Mesenteric fat pad (tissue), 1 donor: ENCODE results near the gene CNPY1. TPM values are rescaled to one million over a fixed set of nuclear protein-coding genes. Genes with fewer than 3 reads are reported as not detected.
"Not testable (repeated sequence)": the region's sequence is repeated elsewhere in the genome, so short reads cannot be mapped to it uniquely, and the experiment has no call there.

Experiments used
- DNase-seq: peaks from one replicate; pipeline ENCODE4 v3.0.0-alpha.2; 2020; ENCODE audit warnings: low spot score
- total RNA-seq: library from RNA; stranded (reverse); fragmentation: NEBNext Ultra II Directional; extraction: Animal tissue kit (Norgen Biotek cat#: 25700); gene quantifications from one replicate; pipeline ENCODE4 v1.2.1, GENCODE V29; 2021
- donor health status: DM: yes; HTN: yes; CAD: no.

Gene CNPY1
- total RNA-seq, 1 donor from 2014 or later, result not detected

DNA sequence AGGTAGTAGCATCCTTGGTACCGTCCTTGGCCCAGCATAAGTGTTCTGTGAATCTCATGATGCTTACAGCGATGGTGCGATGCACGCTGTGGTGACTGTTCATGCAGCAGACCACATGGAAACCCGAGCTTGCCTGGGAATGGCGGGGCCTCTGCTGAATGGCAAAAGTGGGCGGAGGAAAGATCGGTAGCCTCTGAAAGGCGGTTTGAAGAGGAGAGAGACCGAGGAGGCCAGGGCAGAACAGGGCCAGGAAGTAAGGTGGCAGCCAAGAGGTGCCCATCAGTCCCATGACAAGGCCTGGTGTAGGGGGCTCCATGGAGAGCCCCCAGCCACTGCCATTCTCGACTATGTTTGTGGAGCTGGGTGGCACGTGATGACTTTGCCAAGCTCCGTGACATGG lies 33.2 kb upstream of the CNPY1 start:
- DNase-seq, result peak; percentile 55

DNA sequence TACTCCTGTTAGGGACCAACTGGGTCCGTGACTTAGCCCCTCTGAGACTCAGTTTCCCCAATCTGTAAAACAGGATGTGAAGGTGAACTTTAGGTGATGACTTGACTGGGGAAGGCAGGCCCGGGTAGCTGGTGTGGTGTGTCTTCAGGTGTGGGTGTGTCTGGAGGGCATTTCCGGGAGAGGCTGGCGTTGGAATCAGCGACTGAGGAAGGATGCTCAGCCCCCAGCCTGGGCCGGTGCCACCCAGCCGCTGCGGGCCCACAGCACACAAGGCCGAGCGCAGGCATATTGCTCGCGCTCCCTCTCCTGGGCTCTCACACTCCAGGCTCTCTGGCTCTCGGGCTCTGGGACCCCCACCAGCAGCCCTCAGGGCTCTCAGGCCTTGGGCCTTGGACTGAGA lies 31.7 kb upstream of the CNPY1 start:
- DNase-seq, result peak; percentile 65

- DNase-seq, result peak; percentile 73
Measured at GRCh38 chr7:155577509-155577905, 31.1 kb upstream of the CNPY1 start.

DNA sequence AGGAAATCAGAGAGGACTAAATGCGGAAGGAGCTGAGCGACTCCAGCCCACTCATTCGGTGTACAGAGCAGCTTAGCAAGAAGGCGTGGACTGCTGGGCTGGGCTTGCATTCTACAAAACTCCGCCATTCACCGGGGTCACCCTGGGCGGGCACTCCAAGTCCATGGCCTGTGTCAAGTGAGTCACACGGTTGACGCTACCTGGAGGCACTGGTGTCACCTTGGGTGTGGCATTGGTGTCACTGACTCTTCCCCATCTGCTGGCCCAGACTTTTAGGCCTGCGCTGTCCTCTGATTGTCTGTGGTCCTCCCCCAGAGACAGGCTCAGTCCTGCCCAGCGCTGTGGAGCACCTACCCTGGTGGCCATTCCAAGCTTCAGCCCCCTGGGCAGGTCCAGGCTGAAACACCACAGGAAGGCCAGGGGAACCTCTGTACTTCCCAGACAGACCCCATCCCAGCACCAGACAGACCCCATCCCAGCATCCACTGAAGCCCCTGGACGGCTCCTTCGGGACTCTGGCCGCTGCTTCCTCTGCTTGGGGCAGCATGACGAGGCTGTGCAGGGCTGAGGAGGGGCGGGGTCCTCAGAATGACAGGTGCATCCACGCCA lies 30.6 kb upstream of the CNPY1 start:
- peak; percentile 87 for DNase-seq

GRCh38 chr7:155576416-155576815 lies 30.1 kb upstream of the CNPY1 start:
- DNase-seq, result peak; percentile 41

DNA sequence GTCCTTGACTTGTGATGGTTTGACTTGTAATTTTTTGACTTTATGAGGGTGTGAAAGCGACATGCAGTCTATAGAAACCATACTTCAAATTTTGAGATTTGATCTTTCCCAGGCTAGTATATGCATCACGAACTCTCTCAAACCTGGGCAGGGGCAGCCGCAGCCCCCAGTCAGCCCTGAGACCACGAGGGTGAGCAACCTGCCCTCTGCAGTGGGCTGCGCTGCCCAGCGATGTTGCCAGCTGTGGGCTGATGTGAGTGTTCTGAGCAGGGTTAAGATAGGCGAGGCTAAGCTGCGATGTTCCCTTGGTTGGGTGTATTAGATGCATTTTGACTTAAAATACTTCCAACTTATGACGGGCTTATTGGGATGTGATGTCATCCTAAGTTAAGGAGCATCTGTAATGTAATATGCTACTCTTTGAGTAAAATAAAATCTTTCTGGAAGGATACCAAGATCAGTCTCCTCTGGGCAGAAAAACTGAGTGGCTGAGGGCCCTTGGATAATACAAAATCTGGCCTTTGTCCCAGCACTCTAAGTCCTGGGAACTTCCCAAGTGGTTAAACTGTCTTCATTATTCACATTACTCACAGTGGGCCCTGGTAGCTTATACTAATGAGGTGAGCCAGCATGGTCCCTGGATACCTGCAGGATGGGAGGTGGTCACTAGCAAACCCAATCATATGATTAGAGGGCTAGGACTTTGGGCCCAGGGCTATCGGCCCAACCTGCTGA lies 28.4 kb upstream of the CNPY1 start:
- no peak for DNase-seq

- no peak for DNase-seq
Measured at GRCh38 chr7:155571581-155572345, 25.4 kb upstream of the CNPY1 start.

- no peak for DNase-seq
Measured at GRCh38 chr7:155570991-155571390, 24.6 kb upstream of the CNPY1 start.

DNA sequence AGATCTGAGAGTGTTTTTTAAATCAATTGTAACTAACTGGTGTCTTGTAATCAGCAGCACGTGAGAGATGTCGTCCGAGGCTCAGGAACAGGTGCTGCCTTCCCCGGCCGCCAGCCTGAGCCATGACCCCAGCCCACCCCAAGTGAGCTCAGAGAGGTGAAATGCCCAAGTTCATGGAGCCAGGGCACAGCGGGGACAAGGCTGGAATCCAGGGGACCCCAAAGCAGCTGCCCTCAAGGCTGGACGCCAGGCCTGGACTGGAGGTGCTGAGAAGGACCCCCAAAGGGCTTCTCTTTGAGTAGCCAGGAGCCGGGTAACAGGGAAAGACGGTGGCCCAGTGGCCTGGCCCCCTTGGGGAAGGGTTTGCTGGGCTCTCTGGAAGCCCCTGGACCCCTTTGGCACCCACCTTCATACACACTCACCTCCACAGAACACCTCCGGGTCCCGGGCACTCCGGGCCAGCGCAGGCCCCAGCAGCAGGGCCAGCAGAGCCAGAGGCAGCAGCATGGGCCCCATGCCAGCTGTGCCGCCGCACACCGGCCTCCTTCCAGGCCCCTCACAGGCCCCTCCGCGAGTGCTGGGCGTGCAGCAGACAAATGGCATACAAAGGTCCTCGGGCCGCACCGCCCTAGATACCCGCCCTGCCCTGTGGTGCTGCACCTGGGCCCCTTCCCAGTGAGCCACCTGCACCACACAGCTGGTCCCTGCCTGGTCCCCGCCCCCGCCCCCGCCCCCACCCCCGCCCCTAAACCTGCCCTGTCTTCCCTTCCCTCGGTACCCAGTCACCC lies 24.0 kb upstream of the CNPY1 start:
- DNase-seq, result no peak

- DNase-seq, result no peak
Measured at GRCh38 chr7:155569681-155570080, 23.3 kb upstream of the CNPY1 start.

DNA sequence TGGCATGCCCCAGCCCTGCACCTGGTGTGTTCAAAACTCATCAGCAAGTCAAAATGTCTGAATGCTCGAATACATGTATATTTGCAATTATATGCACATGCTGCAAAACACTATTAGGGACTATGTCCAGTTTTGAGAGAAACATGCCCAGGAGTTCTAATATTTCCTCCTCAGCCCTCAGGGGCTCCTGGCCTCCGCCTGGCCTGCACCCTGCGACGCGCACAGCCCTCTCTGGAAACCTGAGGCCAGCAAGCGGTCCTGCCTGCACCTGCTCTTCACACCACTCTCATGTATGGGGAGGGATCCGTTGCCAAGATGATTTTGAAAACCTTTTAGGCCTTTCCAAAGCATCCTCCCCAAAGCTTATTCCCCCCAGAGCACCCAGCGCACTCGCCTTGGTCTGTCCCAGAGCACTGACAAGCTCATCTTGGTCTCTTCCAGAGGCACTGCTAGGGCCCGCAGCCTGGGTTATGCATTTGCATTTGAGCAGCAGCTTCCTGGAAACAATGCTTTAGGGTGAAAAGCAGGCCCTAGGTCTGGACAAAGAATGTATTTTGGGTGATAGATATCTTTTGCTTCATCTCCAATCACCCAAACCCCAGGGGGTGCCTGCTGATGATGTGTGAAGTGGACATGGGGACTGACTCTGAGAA lies 22.6 kb upstream of the CNPY1 start:
- DNase-seq, result no peak

DNA sequence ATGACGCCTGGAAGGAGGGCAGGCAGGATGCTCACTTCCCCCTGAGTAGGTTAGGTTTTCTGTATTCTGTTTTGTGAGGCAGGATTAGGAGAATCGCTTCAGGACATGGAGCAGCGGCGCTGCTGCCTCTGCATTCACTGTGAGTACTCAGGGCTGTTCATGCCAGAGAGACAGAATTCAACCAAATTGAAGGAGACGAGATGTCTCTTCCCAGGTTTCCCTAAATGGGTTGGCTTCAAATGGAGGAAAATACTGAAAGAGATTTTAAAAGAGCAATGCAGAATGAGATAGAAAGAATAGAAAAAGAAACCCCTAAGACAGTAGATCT lies 21.9 kb upstream of the CNPY1 start:
- no peak for DNase-seq

GRCh38 chr7:155567646-155568332 lies 21.4 kb upstream of the CNPY1 start:
- no peak for DNase-seq

DNA sequence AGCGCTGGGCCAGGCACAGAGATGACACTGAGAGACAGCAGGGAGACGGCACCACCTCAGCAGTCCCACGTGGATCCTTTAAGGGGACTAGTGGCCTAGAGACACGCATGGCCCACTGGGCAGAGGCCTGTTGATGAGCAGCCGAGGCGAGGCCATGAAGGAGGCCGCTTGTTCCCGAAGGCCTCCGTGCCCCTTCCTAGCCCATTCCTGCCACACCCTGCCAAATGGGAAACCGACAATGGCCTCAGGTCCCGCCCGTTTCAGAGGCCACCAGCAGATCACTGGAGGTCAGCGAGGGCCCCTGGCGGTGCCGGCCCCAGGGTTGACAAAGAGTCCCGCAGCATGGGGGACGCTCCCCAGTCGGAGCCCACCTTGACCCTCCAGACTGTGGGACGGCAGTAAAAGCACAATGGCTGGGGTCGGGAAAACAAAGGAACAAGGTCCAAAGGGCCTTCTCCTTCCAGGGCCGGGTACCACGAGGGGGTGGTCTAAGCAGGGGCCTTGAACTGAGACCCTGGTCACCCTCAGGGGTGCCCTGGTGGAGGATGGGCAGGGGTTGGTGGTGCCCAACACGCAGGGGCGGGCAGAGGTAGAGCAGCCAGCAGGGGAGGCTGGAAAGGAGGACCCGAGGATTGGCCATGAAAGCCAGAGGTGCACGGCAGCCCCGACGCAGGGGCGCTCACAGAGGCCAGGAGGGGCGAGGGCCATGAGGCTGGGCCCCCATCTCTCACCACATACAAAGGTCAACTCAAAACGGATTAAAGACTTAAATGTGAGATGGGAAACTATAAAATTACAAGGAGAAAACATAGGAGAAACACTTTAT lies 19.9 kb upstream of the CNPY1 start:
- DNase-seq, result no peak

DNA sequence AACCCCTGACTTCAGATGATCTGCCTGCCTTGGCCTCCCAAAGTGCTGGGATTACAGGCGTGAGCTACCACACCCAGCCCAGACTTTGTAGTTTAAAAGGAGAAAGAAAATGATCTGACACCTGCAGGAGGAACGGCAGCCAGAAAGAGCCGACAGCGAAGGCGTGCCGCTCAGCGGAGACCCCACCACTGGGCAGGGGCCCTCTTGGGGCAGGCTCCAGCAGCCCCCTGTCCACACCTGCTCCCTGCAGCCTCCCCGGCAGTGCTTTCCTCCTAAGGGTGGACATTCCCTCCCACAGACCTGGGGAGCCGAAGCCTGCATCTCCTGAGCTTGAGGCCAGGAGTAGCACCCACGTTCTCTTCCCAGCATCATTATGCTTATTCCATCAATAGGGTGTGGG lies 19.2 kb upstream of the CNPY1 start:
- DNase-seq, result no peak

DNA sequence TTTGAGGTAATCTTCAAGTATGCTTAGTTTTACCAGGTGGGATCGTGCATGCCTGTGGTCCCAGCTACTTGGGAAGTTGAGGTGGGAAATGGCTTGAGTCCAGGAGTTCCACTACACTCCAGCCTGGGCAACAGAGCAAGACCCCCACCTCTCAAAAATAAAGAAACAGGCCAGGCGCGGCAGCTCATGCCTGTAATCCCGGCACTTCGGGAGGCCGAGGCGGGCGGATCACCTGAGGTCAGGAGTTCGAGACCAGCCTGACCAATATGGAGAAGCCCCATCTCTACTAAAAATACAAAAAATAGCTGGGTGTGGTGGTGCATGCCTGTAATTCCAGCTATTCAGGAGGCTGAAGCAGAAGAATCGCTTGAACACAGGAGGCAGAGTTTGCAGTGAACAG lies 16.6 kb upstream of the CNPY1 start:
- not testable (repeated sequence) for DNase-seq

DNA sequence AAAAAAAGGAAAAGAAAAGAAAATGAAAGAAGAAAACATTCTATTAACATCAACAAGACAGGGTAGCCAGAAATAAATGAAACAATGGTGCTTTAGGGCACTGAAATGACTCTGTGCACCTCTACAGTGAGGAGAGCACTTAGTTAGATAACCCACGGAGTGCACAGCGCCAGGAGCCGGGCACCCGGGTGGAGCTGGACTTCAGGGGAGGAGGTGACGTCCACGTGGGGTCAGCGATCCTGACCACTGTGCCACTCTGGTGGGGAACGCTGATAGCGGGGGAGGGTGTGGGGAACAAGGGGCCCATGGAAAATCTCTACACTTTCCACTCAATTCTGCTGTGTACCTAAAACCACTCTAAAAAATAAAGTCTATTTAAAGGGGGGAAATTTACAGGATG lies 15.7 kb upstream of the CNPY1 start:
- DNase-seq, result no peak

DNA sequence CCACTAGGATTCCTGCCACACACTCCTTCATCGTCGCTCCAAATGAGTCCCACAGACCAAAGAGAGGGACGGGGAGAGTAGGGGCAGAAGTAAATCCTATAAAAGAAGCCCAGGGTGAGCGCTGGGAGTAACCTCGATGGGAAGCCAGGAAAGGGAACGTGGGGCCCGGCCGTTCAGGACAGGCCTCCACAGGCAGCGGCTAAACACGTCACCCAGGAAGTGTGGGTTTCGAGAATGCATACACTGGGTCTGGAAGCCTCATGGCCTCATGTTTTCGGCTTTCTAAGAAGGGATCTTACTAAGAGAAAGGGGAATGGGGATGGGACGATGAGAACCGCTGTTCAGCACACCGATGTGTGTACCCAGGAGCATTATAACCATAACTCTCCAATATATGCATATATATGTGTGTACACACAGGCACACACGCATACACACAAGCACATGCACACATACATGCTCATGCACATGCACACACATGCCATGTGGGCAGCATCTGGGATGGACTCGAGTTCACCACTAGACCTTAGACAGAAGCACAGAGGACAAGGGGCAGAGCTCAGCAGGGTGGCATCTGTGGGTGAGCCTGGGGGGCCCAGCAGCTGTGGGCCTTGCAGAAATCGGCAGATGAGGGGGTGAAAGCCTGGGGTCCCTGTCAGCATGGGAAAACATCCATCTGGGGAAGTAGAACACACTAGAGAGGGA lies 14.8 kb upstream of the CNPY1 start:
- DNase-seq, result no peak
